Stimulated activated memory B cell treated with anti-CD40 and anti-IgM and Interleukin-4, amounts not matched to agents 10 μg/mL and 1 μg/mL and 100 μg/mL, for 72 hours (primary cell): ENCODE data around the gene LRRC43.
A peak's percentile ranks its signal among the peaks of the same experiment; 100 is the strongest.
"Not testable (repeated sequence)": the region's sequence is repeated elsewhere in the genome, so short reads cannot be mapped to it uniquely, and the experiment has no call there.

Experiments used
- ATAC-seq: fragments of 150-1000 bp; cut with Tn5 transposase; 2 replicates; pipeline ENCODE4 v1.10.0; 2021
- H3K27ac Mint-ChIP-seq: one replicate; pipeline ENCODE4 v1.8.0; 2022; ENCODE audit warnings: mild to moderate bottlenecking, mixed read lengths
- H3K27me3 Mint-ChIP-seq: one replicate; pipeline ENCODE4 v1.8.0; 2022; ENCODE audit warnings: mixed read lengths
- H3K36me3 Mint-ChIP-seq: one replicate; pipeline ENCODE4 v1.8.0; 2022; ENCODE audit warnings: mixed read lengths
- H3K4me1 Mint-ChIP-seq: one replicate; pipeline ENCODE4 v1.8.0; 2022; ENCODE audit warnings: mixed read lengths
- H3K4me3 Mint-ChIP-seq: one replicate; pipeline ENCODE4 v1.8.0; 2022; ENCODE audit warnings: mild to moderate bottlenecking, moderate library complexity, mixed read lengths
- H3K9me3 Mint-ChIP-seq: one replicate; pipeline ENCODE4 v1.8.0; 2022; ENCODE audit warnings: mixed read lengths

LRRC43 gene

DNA sequence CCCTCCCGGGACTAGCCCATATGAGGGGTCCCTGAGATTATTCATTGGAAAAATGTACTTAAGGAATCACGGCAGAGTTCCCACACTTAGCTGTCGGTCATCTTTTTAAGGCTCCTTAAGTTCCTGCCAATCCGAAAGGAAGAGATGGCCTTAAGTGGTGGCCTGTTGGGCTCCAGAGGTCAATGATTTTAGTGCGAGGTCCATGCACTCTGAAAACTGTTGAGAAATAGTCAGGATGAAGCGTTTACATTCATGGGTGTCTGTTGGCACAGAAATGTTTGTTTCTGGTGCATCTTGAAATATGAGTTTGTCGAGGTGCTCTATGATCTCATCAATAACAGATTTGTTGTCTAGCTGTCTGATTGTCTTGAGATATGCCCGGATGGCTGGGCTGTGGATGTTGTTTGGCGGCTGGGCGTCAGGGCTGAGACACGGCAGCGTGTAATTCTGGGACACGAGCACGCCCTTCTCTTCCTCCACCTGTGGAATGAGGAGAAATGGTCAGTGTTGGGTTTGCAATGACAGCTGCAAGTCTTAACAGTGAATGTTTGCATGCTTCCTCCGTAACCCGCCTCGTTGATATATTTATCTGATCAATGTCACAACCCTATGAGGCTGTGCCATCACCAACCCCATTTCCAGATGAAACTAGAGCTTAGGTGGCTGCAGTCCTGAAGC is 10.5 kb upstream of the LRRC43 start:
- Mint-ChIP-seq H3K4me1 (no peaks in the 10 kb centered on the region), H3K9me3 (no peaks in the 10 kb centered on the region), H3K4me3 (no peak overlapping the region), H3K36me3 (no peaks in the 10 kb centered on the region), H3K27ac (no peak overlapping the region), H3K27me3 (peaks cover 60% of the 10 kb centered on the region)
- no peak for ATAC-seq

DNA sequence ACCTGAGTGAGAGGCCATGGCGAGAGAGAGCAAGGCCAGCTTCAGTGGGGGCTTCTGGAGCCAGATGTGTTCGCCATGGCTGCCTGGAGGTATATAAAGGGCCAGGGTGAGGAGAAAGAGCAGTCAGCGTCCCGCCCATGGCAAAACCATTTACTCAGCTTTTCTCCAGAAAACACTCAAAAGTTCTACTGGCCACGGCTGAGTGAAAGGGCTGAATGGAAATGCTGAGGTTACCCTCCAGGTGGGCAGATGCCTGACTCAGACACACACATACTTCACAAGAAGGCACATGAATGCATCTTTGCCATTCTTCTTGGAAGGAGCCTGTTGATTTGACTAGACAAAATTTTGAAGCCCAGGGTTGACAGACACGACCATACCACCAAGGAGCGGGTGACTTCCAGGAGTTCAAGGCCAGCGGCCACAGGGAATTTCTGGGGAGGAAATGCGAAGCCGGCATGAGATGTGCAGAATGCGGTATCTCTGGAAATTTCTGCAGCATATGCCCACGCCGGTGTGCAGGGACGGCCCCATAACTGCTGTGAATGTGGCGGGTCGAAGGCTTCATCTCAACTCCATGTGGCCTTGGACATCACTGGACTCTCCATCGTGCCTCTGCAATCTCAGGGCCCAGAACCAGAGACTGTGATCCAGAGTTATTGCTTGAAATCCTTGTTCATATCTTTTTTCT is 8.6 kb upstream of the LRRC43 start, which contains the start of gene IL31:
Gene IL31, minus strand, starts transcription at position 67 of the 691 bp plus-strand sequence. Its CDS starts 49 bp downstream, at position 18.
- H3K27me3 Mint-ChIP-seq: peaks cover 51% of the 10 kb centered on the region
- no peak within 1 kb of the TSS for H3K4me3 Mint-ChIP-seq
- ATAC-seq: no peak

DNA sequence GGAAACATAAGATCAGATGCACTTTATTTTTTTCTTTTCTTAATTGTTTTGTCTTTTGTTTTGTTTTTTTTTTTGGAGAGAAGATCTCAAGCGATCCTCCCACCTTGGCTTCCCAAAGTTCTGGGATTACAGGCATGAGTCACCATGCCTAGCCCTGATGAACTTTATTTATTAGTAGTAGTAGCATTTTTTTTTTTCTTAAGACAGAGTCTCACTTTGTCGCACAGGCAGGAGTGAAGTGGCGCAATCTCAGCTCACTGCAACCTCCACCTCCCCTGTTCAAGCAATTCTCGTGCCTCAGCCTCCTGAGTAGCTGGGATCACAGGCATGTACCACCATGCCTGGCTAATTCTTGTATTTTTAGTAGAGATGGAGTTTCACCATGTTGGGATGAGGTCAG is 6.5 kb upstream of the LRRC43 start:
- not testable (repeated sequence) for H3K9me3 Mint-ChIP-seq, ATAC-seq, H3K4me3 Mint-ChIP-seq, H3K36me3 Mint-ChIP-seq, H3K27ac Mint-ChIP-seq, H3K4me1 Mint-ChIP-seq
- peaks cover 32% of the 10 kb centered on the region for H3K27me3 Mint-ChIP-seq

More for the DNA sequence above, 8.6 kb upstream of the LRRC43 start, which contains the start of gene IL31:
- Mint-ChIP-seq H3K27ac (no peak within 1 kb of the TSS), H3K9me3 (peaks cover 3% of the 10 kb centered on the region), H3K4me1 (no peaks in the 10 kb centered on the region), H3K36me3 (no peaks in the 10 kb centered on the region)

DNA sequence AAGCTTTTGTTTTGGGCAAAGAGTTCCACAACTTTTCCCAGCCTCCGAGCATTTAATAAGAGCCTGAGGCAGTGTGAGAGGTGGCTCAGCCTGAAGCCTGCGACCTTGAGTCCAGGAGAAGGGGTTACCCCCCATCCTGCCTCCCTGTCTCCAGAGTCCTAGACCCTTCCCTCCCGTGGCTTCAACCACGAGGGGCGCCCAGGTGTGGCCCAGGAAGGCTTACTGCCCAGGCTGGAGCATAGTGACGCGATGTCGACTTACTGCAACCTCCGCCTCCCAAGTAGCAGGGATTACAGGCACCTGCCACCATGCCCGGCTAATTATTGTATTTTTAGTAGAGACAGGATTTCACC is 641 bp downstream of the LRRC43 start:
- Mint-ChIP-seq H3K27me3 (peaks cover 23% of the 10 kb centered on the region), H3K4me3 (peak overlapping the region; percentile 44), H3K9me3 (no peaks in the 10 kb centered on the region), H3K36me3 (no peaks in the 10 kb centered on the region), H3K27ac (peak overlapping the region; percentile 84), H3K4me1 (peaks cover 23% of the 10 kb centered on the region)
- ATAC-seq: no peak

DNA sequence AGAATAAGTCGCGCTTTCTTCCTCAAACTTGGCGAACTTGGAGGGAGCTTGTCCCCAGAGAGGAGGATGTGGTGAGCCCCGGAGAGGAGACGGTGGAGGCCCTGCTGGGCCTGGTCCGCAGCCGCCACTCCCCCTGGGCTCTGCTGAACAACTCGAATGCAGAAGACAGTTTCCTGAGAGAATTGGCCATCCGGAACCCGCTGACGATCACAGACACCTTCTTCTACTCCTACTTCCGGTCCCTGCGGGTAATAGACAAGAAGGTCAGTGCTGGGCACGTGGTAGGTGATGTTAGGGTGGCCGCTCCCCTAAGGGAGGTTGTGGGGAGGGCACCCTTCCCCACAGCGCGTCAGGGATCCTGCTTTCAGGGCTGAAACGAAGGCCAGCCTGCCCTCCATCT is 1.6 kb downstream of the LRRC43 start:
- Mint-ChIP-seq H3K4me1 (peaks cover 23% of the 10 kb centered on the region), H3K27ac (peak overlapping the region; percentile 84), H3K27me3 (peaks cover 23% of the 10 kb centered on the region), H3K36me3 (no peaks in the 10 kb centered on the region), H3K9me3 (no peaks in the 10 kb centered on the region), H3K4me3 (peak overlapping the region; percentile 67)
- ATAC-seq: peak; percentile 81

DNA sequence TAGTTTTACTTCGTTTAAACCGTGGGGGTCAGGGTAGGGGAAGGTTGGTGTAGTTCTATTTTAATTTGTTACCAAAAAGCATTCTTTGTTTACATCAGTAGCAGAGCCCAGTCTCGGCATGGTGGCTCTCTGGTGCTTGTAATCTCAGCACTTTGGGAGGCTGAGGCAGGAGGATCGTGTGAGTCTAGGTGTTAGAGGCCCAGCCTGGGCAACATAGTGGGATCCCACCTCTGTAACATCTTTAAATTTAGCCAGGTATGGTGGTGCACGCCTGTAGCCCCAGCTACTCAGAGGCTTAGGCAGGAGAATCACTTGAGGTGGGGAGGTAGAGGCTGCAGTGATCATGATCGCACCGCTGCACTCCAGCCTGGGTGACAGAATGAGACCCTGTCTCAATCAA is 2.2 kb downstream of the LRRC43 start:
- no peak for ATAC-seq
- Mint-ChIP-seq H3K4me1 (peaks cover 23% of the 10 kb centered on the region), H3K27ac (peak overlapping the region; percentile 84), H3K27me3 (peaks cover 23% of the 10 kb centered on the region), H3K4me3 (no peak overlapping the region), H3K9me3 (no peaks in the 10 kb centered on the region), H3K36me3 (no peaks in the 10 kb centered on the region)

DNA sequence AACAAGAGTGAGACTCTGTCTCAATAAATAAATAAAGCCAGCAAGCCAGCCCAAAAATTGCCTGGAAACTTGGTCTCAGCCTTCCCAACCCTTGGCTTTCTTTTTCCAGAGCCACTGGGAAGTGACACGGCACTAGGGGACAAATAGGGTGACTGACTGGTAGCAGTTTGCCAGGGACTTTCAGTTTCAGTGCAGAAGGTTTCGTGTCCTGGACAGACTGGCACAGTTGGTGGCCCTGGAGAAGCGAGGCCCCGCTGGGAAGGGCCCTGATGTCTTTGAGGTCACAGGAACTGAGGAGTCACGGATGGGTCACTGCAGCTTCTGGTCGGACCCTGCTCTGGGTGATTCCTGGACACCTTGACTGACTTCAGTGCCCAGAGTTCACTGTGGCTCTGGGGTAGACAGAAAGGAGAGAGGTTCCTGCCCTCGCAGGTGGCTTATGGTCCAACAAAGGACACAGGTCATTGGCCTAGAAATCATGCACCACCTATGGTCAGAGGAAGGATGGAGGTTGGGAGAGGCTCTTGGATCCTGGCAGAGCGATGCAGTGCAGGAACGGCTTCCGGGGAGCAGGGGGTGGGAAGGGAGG is 2.7 kb downstream of the LRRC43 start:
- H3K4me3 Mint-ChIP-seq: no peak overlapping the region
- no peak for ATAC-seq
- H3K36me3 Mint-ChIP-seq: no peaks in the 10 kb centered on the region
- no peak overlapping the region for H3K27ac Mint-ChIP-seq
- H3K9me3 Mint-ChIP-seq: no peaks in the 10 kb centered on the region
- peaks cover 24% of the 10 kb centered on the region for H3K4me1 Mint-ChIP-seq
- H3K27me3 Mint-ChIP-seq: peaks cover 23% of the 10 kb centered on the region

DNA sequence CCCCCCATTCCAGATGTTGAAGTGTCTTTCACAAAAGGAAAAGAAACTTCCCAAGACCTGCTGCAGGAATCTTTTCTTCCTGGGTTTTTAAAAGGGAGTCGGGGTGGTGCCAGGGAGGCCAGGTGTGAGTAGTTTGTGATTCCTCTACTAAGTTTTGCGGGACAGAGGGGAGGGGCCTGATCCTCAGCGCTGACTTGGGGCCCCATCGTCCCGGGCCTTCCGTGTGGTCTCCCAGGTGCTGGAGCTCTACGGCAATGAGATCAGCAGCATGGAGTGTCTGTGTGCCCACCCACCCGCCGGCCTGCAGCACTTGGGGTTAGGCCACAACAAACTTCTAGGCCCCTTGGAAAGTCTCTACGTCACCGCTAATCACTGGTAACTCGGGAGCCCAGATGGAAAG is 4.5 kb downstream of the LRRC43 start:
- H3K4me1 Mint-ChIP-seq: peaks cover 31% of the 10 kb centered on the region
- H3K27ac Mint-ChIP-seq: no peak overlapping the region
- H3K9me3 Mint-ChIP-seq: no peaks in the 10 kb centered on the region
- no peaks in the 10 kb centered on the region for H3K36me3 Mint-ChIP-seq
- ATAC-seq: no peak
- H3K27me3 Mint-ChIP-seq: peaks cover 26% of the 10 kb centered on the region
- H3K4me3 Mint-ChIP-seq: no peak overlapping the region

DNA sequence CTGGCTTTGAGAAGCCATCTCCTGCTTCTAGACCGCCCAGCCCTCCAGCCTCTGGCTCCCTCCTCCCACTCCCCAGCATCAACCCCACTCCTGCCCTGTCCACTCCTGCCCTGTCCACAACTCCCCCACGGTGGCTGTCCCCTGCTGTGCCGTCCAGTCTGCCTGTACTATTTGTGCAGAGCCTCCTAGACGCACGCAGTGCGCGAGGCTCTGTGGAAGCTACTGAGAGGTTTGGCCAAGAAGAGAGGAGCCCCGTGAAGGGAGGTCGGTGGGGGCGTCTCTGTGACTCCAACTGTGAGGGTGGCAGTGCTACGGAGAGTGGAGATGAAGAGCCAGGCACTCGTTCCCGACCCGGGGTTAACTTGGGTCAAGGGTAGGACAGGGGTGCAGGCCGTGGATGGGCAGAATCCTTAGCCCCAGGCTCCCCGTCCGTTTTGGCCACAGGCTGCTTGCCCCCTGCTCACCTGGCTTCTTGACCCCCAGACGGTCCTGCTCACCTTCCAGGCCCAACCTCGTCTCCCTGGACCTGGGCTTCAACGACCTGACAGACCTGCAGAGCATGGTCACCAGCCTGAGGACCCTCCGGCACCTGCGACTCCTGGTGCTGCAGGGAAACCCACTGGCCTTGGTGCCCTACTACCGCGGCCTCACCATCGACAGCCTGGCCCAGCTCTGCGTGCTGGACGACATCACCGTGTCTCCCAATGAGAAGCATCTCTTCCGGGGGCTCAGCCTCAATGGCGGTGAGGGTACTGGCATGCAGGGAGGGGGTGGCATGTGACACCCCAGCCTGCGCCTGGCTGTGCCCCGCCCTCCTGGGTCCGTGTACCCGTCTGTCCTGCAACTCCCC is 6.9 kb downstream of the LRRC43 start:
- H3K36me3 Mint-ChIP-seq: no peaks in the 10 kb centered on the region

DNA sequence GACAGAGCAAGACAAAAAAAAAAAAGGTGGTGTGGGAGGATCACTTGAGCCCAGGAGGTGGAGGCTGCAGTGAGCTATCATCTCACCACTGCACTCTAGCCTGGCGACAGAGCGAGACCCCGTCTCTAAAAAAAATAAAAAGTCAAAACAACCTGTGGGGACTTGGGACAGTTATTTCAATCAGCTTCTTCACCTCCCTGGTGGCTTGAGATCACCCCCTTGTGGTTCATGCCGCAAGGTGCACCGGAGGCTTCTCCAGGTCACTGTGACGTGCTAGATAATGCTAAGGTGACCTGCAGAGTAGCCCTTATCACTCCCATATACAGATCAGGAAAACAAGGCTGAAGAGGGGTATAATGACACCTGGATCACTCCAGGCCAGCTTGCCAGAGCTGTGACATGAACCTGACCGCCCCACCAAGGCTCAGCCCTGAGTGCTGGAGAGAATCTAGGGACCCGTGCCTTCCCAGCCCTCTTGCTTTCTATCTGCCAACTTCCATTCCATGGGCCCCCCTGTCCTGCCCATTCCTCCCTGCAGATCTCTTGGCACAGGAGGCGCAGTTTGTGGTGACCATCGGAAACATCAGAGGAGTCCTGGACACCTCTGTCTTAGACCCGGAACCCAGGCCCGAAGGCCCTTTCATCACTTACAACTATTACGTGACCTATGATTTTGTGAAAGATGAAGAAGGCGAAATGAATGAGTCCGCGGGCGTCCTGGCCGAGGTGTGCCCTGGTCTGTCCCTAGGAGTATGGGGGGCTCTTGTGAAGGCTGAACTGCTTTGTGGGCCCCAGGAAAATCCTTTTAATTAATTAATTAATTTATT is 8.1 kb downstream of the LRRC43 start:
- no peaks in the 10 kb centered on the region for H3K9me3 Mint-ChIP-seq
- no peaks in the 10 kb centered on the region for H3K36me3 Mint-ChIP-seq
- peaks cover 15% of the 10 kb centered on the region for H3K27me3 Mint-ChIP-seq

More for the DNA sequence above, 6.9 kb downstream of the LRRC43 start:
- Mint-ChIP-seq H3K4me3 (no peak overlapping the region), H3K27me3 (peaks cover 15% of the 10 kb centered on the region), H3K4me1 (peaks cover 13% of the 10 kb centered on the region), H3K27ac (no peak overlapping the region), H3K9me3 (no peaks in the 10 kb centered on the region)
- ATAC-seq: no peak

DNA sequence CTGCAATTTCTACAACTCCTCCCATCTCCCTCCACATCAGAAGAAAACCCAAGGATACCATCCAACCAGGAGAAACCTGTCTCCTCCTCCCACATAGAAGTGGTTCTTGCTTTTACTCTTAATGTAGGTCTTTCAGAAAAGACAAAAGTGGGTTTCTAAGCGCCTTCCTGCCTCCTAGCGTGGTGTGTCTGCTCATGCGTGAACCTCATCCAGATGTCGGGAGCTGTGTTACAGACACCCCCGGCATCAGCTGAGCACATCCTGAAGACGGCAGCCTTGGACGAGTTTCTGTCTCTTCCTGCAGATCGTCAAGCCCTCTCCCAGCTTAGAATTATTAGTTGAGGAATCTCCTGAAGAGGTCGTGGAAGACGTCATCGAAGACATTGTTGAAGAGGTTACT is 9.5 kb downstream of the LRRC43 start:
- no peak for ATAC-seq
- H3K36me3 Mint-ChIP-seq: no peaks in the 10 kb centered on the region
- no peak overlapping the region for H3K4me3 Mint-ChIP-seq
- no peaks in the 10 kb centered on the region for H3K9me3 Mint-ChIP-seq
- peaks cover 15% of the 10 kb centered on the region for H3K27me3 Mint-ChIP-seq
- H3K4me1 Mint-ChIP-seq: peaks cover 9% of the 10 kb centered on the region
- H3K27ac Mint-ChIP-seq: no peak overlapping the region

More for the DNA sequence above, 8.1 kb downstream of the LRRC43 start:
- peak; percentile 83 for ATAC-seq
- Mint-ChIP-seq H3K4me1 (peaks cover 9% of the 10 kb centered on the region), H3K27ac (no peak overlapping the region), H3K4me3 (no peak overlapping the region)

DNA sequence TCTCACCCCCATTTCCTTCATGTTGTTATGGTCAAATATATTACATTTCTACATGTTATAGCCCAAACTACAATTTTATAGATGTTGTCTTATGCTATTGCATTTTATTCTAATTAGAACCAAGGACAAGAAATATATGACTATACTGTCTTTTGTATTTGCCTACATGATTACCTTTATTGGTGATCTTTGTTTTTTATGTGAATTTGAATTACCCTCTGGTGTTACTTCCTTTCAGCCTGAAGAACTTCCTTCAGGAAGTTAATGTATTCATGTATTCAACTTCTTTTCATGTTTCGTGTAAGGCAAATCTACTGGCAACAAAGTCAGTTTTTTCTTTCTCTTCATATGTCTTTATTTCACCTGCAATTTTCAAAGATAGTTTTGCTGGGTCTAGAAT is 11.9 kb downstream of the LRRC43 start:
- ATAC-seq: no peak
- Mint-ChIP-seq H3K4me1 (peaks cover 9% of the 10 kb centered on the region), H3K27me3 (peaks cover 36% of the 10 kb centered on the region), H3K27ac (no peak overlapping the region), H3K9me3 (no peaks in the 10 kb centered on the region), H3K36me3 (no peaks in the 10 kb centered on the region), H3K4me3 (no peak overlapping the region)

DNA sequence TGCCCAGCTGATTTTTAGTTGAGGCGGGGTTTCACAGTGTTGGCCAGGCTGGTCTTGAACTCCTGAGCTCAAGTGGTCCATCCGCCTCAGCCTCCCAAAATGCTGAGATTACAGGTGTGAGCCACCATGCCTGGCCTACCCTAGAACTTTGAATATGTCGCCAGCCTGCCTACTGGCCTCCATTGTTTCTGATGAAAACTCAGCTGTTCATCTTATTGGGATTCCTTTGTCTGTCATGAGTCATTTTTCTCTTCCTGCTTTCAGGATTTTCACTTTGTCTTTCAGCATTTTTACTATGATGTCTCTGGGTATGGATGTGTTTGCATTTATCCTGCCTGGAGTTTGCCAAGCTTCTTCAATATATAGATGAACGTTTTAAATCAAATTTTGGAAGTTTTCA is 12.5 kb downstream of the LRRC43 start:
- no peaks in the 10 kb centered on the region for H3K9me3 Mint-ChIP-seq
- H3K27ac Mint-ChIP-seq: no peak overlapping the region
- H3K4me3 Mint-ChIP-seq: no peak overlapping the region
- H3K4me1 Mint-ChIP-seq: peaks cover 9% of the 10 kb centered on the region
- H3K27me3 Mint-ChIP-seq: peaks cover 42% of the 10 kb centered on the region
- no peak for ATAC-seq
- no peaks in the 10 kb centered on the region for H3K36me3 Mint-ChIP-seq

DNA sequence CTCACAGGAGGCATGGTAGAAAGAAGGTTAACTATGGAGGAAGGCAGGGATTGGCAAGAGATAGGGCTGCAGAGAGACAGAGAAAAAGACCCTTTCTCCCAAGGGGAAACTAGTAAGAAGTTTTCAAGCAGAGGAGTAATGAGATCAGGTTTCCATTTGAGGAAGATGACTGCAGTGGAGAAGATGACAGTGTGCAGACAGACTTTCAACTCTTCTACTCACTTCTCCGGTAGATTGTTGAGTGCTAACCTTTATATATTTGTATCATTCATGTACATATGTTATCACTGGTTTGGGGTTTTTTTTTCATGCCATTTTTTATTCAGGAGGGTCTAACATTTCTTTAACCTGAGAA is 14.7 kb downstream of the LRRC43 start:
- no peak overlapping the region for H3K4me3 Mint-ChIP-seq
- no peaks in the 10 kb centered on the region for H3K4me1 Mint-ChIP-seq
- no peak for ATAC-seq
- no peaks in the 10 kb centered on the region for H3K9me3 Mint-ChIP-seq
- no peak overlapping the region for H3K27ac Mint-ChIP-seq
- peaks cover 47% of the 10 kb centered on the region for H3K27me3 Mint-ChIP-seq
- no peaks in the 10 kb centered on the region for H3K36me3 Mint-ChIP-seq
